Left lobe of liver (tissue), 2 donors: ENCODE measurements around the gene GALNT13. TPM values are rescaled to one million over a fixed set of nuclear protein-coding genes. Genes with fewer than 3 reads are reported as not detected.

Source experiments
- ATAC-seq: fragments of 200-7000 bp; cut with Tn5 transposase; one replicate; pipeline ENCODE4 v1.9.1; 2020; ENCODE audit warnings: mild to moderate bottlenecking, moderate library complexity
- DNase-seq: peaks from one replicate; pipeline ENCODE4 v3.0.0-alpha.2; 2020; ENCODE audit warnings: low spot score
- total RNA-seq: library from RNA; stranded (reverse); gene quantifications from one replicate; pipeline ENCODE4 v1.2.1, GENCODE V29; 2021
- donor health status: DM: no; HTN: no; CAD: no; lungs with moderate emphysema.
- donor health status: DM: no; HTN: yes; CAD: no.

GALNT13 gene
- total RNA-seq, 1 donor from 2014 or later = not detected

DNA sequence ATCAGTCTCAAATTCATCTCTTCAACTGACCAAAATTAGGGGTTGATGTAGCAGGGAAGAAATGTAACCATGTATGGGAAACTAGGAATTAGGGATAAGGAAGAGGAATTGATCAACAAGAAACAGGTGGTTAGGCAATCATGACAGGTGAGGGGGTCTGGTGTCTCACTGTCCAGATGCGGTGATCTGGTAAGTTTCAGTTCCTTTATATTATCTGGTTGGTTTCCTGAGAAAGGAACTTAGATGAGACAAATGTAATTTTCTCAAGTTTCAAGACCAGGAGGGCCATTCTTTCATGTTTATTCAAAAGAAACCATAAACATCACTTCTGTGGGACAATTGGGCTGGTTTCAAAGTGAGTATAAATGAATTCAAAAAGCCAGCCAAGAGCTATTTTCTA is 520.5 kb downstream of the GALNT13 start:
- DNase-seq (no peak), ATAC-seq (no peak)

DNA sequence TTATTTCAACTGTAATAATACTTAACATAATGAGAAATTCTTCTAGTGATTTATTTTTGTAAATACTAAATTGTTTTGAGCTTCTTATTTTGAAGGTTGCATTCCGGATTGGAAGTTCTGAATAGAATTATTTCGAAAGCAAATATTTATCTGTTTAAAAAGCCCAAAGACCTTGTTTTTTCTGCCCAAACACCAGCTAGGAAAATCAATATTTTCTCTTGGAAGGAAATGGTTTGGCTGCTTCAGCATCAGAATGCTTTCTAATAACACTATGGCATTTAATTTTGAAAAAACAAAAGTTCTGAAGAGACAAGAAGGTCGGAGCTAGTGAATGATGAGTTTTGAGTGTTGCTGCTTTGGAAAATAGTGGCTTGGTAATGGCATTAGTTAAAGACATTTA is 522.9 kb downstream of the GALNT13 start:
- DNase-seq (no peak), ATAC-seq (no peak)

DNA sequence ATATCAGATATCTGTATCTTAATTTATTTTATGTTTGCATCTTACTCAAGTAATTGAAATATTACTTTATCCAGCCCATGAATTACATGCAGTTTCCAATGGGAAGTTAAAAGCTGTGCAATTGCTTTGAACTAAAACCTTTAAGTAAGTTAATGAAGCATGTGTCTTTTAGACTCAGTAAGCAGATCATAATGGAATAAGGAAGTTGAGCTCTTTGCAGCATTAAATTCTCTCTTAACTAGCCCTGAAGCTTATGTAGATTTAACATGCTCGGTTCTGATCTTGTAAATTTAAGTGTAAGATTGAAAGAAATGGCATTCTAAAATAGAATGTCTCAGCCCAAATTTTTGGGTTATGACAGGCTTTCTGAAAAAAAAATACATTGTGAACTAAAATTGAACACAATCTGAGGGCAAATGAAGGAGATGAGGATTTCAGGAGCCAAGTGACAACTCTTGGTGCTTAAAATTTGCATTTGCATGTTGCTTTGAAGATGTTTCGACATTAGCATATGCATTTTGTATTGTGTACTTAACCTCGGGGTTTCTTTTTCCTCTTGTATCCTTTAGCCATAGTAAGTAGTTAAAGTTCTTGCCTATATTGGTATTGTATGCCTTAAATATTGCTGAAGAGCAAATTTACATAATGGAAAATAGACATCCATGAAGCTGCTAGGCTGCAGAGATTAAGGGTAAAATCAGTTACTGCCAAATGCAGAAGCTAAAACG is 529.0 kb downstream of the GALNT13 start:
- ATAC-seq (no peak), DNase-seq (no peak)

DNA sequence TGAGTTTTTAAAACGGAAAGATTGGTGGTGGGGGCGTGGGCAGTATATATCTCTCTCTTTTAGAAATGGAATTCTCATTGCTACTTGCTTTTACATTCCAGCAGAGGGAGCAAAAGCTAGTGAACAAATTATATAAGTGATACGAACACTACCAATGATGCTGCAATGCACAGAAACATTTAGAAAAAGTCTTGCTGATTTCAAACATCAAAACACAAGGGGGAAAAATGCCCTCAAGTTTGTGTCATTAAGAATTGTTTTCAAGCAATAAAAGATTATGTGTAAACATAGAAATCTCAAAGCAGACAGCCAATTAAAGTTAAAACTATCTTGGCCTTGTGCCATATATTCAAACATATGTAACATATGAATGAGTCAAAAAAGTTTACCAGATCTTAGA is 530.5 kb downstream of the GALNT13 start:
- peak; percentile 81 for ATAC-seq
- no peak for DNase-seq

DNA sequence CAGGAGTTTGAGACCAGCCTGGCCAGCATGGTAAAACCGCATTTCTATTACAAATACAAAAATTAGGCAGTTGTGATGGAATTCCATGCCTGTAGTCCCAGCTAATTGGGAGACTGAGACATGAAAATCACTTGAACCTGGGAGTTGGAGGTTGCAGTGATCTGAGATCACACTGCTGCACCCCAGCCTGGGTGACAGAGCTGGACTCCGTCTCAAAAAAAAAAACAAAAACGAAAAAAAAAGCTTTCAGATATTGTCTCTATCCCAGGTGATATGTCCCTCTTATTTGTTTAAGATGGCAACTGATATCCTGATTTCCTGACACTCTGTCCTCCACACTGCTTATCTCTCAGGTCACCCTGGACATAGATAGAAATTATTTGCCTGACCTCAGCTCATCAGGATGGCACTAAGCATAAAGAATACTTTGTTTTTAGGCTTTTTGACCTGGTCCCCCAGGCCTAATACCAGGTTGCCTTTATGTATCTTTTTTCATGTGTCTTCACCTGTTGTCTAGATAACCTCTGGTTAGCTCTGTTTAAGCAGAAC is 531.6 kb downstream of the GALNT13 start:
- ATAC-seq = no peak
- DNase-seq = no peak

DNA sequence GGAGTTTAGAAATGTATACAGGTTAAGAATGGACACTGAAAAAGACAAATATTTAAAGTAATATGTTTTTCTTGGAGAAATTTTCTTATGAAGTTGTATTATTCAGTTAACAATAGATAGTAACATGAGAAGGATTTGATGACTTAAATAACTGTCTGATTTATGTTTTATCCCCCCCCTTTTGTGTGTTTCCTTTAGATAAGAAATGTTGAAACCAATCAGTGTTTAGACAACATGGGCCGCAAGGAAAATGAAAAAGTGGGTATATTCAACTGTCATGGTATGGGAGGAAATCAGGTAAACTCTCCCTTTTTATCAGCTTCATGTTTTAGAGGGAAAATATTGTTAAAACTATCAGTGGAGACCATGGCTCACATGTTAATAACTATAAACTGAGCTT is 537.1 kb downstream of the GALNT13 start:
- ATAC-seq (no peak), DNase-seq (no peak)

DNA sequence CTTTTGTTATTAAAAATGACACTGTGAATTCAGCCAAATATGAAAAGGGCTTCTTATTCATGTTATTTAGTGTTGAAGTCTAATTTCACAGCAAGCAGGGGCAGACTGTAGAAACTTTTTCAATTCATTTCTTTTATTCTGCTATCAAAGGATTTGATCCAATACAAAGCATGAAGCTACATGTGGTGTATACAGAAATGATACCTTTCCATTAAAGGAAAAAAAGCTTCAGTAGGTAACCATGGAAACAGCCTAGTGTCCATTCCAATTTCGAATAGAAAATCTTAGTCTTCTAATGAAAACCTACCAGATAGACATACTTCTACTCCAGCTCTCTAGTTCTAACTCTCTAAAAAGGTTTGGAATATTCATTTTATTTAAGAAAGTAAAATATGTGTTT is 550.5 kb downstream of the GALNT13 start:
- no peak for DNase-seq
- no peak for ATAC-seq

DNA sequence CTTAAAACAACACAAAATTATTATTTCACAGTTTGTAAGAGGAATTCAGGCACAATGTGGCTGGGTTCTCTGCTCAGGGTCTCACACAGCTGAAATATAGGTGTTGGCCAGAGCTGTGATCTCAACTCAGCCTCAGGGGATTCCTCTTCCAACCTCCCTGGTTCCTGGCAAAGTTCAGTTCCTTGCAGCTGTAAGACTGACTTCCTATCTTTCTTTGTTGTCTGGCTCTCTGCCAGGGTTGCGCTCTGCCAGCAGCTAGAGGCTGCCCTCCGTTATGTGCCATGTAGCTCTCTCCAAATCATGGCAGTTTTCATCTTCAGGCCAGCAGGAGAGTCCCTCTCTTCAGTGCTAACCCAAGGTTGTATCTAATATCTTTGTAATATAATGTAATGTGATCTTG is 554.3 kb downstream of the GALNT13 start:
- ATAC-seq (no peak), DNase-seq (no peak)

DNA sequence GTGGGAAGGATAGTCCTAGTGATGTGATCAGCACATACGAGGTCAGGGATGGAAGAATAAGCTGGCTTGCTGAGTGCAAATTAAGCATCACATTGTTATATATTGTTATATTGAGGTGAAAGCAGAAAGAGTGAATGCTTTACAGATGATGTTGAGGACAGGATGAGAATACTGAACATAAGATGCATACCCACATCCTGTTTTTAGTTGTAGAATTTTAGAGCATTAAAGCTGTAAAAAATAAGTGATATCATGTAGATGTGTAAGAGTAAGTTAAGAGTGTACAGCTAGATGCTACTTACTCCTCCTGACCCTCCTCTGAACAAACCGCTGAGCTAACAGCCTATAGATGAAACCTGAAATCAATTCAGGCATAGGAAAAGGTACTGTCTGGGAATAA is 555.7 kb downstream of the GALNT13 start:
- DNase-seq (no peak), ATAC-seq (no peak)

DNA sequence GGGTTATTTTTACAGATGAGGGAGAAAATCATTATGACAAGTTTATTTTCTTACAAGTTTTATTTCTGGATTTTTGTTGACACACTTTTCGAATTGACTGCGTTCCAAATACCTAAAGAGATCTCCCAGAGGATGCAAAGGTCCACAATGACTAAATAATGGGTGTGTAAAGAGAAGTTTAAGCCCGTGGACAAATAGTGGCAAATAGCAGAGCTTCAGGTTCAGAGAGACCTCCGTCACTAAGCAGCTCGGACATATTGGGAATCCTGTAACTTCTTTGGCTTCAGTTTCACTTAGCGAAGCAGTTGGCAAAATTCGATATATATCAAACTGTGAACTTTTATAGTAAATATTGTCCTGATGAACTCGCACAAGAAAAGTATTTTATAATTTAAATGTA is 556.3 kb downstream of the GALNT13 start:
- ATAC-seq = no peak

DNA sequence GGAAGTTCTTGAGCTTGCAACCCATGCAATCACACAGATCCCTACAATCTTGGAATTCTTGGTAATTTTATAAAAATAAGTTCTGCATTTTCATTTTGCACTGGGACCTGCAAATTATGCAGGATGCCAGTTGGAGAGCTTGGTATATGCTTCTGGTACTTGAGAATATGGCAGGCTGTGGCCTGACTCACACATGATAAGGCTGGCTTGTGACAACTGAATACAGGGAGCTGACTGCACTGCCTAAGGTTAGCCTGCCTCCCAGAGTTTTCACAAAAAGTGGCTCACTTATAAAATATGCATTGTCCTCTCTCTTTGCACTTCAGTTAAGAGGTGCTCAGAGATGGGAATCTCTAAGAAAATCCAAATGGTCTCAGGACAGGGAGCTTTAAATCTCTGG is 561.3 kb downstream of the GALNT13 start:
- no peak for DNase-seq
- ATAC-seq = no peak

More for the DNA sequence above, 556.3 kb downstream of the GALNT13 start:
- no peak for DNase-seq

DNA sequence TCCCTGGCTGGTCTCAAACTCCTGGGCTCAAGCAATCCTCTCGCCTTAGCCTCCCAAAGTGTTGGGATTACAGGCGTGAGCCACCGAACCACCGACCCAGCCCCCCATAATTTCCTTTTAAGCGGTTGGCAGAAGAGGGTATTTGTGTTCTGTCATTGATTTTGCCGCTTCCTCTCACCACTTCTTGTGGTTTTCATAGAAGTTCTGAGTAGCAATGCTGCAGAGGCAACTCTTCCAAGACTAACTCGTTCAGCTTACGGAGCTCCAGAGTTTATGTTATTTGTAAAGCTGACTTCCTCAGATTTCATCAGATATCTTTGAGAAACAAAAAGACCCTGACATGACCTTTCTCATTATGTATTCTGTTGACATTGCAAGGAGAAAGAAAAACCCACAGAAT is 565.4 kb downstream of the GALNT13 start:
- DNase-seq (no peak), ATAC-seq (no peak)

DNA sequence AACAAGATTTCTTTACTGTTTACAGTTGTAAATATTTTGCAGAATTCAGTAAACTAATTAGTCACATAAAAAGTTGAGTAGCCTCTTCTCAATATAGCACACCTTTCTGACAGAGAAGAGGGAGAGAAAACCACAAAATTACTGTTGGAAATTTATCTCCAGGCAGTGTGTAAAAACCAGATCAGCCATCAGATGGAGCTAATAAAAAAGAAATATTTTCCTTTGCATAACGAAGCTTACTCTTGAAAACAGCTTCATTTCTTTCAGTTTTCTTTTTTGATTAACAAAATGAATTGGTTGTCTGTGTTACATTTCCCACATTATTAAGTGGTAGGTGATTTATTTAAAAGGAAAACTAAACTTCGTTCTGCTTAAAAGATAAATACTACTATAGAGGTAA is 567.4 kb downstream of the GALNT13 start:
- DNase-seq = no peak
- peak; percentile 75 for ATAC-seq

DNA sequence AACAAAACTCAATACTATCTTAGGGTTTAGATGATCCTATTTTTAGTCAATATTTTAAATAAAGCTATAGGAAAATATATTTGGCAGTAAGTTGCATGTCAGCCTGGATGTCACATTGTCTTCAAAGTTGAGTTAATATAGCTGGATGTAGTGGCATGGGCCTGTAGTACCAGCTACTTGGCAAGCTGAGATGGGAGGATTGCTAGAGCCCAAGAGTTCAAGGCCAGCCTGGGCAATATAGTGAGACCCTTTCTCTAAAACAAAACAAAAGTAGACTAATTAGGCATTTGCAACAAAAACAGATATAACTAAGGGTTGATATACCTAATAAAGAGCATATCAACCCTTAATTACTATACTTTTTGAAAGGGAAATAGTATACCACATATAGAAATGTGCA is 572.2 kb downstream of the GALNT13 start:
- no peak for DNase-seq
- ATAC-seq = no peak

DNA sequence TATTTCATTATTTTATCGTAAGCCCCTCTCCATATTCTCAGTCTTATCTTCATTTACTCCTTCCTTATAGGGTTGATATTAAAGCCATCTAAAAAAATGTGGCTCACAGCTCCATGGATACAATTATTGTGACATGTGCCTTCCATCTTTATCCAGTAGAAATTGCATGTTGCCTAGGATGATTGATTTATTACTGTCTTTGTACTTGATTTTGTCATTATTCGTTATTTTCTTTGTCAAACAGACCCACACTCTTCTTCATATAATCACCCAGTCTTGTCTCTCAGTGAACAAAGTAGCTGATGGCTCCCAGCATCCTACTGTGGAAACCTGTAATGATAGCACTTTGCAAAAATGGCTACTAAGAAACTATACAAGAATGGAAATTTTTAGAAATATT is 574.6 kb downstream of the GALNT13 start:
- ATAC-seq (no peak), DNase-seq (no peak)

DNA sequence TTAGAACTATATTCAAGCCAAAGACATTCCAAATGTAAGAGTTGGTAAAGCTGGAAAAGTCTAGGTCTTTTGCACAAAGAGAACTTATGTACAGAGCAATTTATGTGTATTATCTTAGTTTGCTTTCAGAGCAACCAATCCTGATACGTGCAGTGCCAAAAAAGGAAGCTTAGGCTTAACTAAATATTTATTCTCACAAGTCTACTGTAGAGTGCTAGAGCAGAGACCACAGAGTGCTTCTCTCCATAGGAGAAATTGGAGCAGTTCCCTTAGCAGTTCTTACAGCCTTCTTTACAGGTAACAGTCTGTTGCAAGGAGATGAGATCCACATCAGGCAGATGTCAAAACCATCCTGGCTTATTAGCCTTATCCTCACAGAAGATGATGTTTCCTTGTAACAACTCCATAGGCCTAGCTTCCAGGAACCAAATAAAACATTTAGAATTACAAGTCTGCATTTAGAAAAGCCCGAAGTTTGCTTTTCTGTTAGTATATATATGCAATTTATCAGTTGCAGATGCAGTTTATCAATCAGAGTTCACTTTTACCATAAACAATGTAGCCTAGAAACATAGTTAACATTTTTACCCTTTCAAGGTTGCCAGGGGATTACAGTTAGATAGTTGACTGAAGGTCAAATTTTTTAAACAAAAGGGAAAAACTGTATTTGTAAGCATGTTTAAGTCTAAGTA is 576.2 kb downstream of the GALNT13 start:
- ATAC-seq = peak; percentile 67
- no peak for DNase-seq

DNA sequence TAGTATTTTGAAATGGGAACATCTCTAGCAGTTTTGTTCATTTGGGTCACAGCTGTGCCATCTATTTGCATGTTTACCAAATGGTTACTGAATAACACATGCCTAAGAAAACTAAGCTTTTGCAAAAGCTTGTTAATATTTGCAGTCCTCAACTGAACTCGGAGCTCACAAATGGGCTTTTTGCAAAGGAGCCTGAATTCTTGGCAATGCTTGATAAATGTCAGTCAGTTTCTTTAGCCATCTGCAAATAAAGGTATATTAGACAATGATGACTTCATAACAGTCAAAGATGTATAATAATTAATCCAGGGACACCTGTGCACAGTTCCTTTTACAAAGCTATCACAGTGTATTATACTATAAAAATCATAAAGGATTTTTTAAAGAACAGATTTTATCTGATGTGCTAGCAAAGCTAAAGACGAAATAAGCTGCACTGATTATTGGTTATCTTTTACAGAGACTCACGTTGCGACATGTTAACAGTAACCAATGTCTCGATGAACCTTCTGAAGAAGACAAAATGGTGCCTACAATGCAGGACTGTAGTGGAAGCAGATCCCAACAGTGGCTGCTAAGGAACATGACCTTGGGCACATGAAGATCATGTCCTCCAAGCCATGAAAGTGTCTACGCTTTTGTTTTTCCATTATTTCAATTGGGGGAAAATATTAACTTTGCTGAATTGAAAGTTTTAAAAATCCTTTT is 578.4 kb downstream of the GALNT13 start:
- DNase-seq = peak; percentile 50
- peak; percentile 83 for ATAC-seq

DNA sequence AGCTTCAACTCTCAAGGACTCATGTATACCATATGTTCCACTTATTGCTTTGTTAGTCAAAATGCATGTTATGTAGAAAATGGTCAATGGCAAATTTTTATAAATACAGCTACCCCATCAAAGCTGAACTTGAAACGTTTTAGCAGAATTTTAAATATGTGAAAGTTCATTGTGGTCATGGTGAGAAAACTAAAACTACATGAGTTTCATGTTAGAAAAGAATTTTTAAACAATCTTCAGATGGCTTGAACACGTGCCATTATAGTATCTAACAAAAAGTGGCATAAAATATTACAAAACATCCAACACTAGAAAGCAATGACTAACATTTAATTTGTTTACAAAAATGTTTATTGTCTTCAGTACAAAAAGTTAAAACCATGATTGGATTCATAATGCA is 580.7 kb downstream of the GALNT13 start:
- ATAC-seq = no peak
- DNase-seq = no peak

DNA sequence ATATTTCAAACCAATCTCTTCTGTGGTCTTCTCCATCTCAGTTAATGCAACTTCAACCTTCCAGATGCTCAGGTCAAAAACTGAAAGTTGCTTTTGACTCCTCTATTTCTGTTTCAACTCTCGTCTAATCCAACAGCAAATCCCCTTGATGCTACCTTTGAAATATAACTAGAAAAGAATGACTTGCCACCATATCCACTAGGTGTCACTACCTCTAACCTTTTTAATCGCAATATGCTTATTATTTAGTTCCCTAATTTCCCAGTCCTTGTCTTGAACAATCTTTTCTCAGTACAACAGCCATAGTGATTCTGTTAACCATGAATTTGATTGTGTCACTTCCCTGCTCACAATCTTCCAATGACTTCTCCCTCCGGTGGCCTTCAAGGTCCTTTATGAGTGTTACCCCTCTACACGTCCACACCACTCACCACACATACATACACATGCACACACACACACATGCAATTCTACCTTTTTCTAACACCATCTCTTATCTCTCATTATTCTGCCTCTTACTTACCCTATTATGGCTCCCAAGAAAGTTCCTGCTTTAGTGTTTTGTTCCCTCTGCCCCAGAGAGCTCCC is 581.3 kb downstream of the GALNT13 start:
- no peak for DNase-seq
- peak; percentile 77 for ATAC-seq

DNA sequence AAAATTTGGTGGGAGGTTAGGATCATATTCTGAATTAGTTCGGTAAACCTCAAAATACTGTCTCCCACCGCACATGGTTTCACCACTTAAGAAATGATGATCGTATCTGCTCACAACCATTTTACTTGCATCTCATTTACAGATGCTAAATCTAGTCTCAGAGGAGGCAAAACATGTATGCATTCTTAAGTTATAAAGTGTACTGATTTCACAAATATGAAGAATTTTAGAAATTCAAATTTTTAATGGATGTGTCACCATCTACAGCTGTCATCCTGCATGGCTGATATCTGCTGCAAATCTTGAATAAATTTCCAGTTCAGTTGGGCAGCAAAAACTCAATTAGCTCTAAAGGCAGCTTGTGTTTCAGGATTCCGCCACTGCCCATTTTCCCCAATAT is 583.4 kb downstream of the GALNT13 start:
- DNase-seq = no peak
- no peak for ATAC-seq

DNA sequence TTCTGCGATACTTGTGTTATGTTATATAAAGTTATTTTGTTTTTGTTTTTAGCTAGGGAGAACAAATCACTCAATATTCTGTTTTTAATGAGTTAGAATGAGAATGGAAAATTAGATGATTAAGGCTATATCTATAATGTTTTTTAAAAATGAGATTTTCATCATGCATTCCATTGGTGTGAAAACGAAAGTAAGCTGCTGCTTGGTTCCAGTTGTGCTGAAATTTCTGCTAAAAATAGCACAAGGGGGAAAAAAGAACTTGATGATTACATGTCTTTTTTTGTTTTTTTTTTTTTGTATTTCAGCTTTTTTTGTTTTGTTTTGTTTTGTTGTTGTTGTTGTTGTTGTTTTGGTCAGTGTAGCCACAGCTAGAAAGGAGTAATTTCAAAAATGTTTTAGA is 584.1 kb downstream of the GALNT13 start:
- DNase-seq = no peak
- ATAC-seq = no peak
